ENCODE measurements around the gene ABCA5.
A peak's percentile ranks its signal among the peaks of the same experiment; 100 is the strongest.

ABCA5 gene

DNA sequence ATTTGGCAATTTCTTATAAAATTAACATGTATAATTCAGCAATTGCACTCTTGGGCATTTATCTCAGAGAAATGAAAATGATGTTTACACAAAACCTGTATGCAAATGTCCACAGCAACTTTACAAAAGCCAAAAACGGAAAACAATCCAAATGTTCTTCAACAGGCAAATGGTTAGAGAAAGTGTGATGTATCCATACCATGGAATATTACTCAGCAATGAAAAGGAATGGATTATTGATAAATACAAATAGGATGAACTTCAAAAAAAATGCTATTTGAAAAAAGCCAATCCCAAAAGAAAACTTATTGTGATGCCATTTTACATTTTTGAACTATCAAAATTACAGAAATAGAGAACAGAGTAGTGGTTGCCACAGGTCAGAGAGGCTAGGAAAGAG lies 61.1 kb downstream of the ABCA5 start:
- DNase-seq = no peak

DNA sequence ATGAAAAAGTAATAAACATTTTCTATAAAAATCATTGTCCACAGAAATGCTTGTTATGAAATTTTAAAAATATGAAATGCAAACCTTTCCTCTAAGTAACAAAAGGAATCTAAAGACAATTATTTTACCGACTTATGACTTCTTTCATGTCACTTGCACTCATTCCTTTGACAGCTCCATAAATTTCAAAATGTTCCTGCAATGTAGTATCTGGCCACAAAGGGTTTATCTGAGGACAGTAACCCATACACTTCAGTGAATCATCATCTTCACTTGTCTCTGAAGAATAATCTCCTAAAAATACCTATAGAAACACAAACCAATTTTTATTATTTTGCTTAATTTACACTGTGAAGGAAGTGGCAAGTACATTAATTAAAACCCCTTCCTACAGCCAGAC lies 72.7 kb downstream of the ABCA5 start:
- DNase-seq = no peak

DNA sequence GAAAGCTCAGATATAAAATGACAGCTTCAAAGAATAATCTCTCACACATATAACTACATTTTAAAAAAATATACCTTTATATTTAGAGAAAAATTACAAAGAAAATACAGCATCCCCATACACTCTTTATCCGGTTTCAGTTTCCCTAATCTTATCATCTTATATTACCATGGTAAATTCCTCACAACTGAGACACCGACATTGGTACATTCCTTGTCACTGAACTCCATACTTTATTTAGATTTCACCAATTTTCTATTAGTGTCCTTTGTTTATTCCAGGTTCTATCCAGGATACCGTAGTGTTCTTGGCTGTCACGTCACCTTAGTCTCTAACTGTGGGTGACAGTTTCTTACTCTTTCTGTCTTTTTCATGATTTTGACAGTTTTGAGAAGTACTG lies 76.3 kb downstream of the ABCA5 start:
- no peak for DNase-seq

DNA sequence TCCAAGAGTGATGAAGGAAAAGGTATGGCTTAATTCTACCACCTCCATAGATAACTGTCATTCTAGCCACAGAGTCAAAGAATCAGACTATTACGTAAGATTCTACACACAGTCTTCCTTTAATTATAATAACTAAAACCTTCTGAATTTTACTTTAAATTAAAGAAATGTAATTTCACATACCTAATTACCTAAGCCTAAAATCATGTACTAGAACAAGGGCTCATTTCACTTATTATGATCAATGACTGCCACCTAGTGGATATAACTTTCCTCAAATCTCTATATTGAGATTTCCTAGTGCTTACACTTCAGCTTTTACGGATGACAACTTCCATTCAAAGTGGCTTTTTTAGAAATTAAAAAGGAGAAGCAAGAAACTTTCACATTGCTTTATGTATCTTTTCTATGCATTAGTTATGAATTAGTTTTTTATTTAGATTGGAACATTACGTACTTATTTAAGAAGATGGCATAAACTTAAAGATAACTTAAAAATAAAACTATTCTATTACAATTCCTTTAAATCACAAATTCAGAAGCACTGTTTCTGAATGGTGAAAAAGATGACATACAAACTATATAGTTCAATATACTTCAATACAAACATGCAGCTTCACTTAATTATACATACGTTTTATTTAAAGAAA lies 80.1 kb downstream of the ABCA5 start:
- no peak for DNase-seq

DNA sequence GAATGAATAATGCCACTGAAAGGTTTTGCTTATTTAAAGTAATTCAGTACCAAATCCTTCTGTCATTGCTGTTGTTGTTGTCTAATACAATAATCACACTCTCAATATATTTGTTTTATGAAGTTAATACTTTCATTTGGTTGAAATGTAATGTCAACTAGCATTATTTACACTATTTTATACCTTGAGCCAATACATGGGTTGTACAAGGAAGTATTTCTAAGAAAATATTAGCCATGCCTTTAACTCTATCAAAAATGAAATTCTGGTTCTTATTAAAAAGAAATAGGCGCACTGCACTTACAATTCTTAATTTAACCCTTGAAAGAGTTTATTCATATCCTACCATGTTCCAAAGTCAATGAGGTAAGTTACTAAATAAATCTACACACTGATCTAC lies 80.7 kb downstream of the ABCA5 start:
- DNase-seq = no peak

DNA sequence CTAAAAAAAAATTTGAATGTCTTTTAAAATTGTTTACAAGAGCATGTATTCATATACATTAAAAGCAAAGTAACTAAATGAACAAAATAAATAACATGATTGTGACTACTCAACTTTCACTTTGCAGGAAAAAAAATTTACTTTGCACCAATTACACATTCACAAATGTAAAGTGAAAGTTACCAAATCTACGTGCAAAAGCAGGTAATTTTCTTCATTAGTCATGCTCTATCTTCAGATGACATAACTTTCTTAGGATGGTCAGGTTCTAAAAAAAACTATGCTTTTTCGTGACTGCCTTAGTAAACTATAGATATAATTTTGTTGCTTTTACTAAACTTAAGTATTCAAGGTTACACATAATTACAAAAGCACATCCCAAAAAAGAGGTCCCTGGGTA lies 81.3 kb downstream of the ABCA5 start:
- DNase-seq = no peak

DNA sequence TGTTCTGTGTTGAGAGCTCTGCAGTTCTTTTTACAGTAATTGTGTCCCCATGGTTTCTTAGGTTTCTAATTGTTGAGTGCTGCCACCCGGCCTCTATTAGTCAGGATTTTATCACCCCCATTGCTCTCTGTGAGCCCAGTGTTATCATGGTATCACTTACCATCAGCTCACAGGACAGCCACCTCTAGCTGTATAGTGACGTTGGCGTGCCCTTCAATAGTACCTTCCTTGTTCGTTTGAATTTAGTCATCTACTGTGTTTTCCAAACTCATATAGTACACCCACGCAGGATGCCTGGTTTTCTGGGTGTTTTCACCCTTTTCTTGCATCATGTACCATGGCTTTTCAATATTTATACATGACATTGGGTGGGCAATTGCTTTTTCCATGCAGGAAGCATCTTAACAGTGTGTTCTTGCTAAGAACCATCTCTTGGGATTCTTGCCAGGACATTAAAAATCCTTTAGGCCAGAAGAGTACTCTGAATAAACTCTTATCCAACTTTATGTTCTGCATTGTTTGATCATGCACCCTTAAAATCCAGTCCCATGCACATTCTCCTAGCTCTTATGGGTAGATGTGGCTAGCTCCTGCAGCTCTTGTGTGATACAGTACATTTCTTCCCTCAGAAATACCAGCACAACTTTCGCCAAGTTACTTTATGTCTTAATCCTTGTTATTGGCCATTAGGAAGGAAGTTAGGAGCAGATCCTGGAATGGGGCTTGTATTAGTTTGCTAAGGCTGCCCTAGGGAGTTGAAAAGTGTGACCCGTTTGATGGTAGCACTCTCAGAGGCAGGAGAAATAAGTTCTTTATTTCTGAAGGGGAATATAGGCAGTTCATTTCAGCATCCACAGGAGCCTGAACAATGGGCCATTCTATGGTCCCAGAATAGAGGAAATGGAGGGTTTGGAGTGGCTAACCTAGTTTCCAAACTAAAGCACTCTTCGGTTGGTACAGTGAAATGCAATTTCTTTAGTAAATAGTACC lies 87.0 kb downstream of the ABCA5 start:
- no peak for DNase-seq

DNA sequence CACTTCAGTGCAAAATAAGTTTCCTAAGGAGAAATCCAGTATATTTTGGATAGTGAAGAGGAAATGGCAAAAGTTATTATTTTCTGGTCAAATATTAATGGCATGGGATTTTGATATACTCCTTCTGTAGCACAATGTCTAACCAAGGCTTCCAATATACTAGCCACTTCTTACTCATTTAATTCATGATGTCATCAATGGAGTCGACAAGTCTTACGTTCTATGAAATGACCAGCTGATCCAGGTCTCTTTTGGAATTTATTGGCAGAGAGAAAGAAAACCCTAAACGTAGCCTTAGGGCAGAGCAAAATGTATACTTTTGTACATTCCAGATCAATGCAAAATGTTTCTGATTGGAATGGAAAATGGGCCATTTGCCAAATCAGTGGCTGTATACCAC lies 90.0 kb downstream of the ABCA5 start:
- DNase-seq = no peak

DNA sequence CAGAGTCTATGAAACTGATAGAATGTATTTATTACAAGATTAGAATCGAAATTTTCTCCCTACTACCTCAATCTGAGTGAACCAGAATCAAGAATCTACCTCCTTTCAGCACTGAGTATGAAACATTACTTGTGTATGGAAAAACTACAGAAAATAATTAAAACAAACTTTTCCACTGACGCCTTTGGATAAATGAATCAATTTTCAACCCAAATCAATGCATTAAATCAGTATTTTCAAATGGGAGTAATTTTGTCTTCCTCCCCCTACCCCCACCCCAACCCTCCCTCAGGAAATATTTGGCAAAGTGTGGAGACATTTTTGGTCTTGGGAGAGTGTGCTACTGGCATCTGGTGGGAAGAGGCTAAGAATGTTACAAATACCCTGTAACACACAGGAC lies 90.5 kb downstream of the ABCA5 start:
- DNase-seq = no peak

DNA sequence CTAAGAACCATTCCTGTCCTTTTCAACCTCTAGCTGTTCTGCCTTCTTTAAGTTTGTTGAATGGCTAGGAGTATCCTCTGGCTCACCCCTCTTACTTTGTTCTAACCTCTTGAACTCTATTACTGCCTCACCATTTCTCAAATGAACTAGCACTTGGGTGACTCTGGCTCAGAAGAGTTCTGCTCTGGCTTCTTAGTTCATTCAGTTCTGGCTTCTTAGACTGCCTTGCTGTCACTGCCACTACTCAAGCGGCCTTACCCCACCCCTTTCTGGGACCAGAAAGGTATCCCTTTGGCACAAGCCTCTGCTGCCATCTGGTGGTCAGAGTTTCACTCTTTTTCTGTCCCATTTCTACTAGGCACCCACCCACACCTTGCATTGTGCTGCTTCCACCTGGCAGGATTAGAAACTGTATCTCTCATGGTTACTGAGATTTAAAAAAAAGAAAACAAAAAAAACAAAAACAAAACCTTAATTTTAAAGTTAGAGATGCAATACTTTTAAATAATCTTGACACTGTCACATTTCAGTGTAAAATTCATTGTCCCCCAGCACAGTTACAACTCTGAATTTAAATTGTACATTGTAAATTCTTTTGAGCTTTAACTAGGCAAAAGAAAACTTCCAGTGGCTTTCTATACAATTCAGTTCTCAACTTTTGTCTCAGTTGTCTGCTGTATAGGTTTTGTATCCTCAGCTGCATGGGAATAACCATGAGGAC lies 91.4 kb downstream of the ABCA5 start:
- peak; percentile 61 to 63 for DNase-seq

DNA sequence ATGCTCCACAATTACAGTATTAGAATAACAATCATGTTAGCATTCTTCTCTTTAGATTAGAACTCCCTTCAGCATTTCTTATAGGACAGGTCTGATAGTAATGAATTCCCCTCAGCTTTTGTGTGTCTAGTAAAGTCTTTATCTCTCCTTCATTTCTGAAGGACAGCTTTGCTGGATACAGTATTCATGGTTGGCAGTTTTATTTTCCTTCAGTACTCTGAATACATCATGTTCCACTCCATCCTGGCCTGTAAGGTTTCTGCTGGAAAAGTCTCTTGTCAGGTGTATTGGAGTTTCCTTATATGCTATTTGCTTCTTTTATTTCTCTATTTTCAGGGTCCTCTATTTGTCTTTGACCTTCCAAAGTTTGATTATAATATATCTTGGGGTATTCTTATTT lies 94.3 kb downstream of the ABCA5 start:
- no peak for DNase-seq

DNA sequence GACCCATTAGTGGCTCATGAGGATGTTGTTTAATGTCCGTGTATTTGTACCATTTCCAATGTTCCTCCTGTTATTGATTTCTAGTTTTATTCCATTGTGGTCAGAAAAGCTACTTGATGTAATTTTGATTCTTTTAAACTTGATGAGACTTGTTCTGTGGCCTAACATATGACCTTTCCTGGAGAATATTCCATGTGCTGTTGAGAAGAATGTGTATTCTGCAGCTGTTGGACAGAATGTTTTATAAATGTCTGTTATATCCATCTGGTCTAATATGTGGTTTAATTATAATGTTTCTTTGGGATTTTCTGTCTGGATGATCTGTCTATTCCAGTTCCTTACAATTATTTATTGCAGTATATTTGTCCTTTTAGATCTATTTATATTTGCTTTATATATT lies 95.4 kb downstream of the ABCA5 start:
- DNase-seq = no peak

DNA sequence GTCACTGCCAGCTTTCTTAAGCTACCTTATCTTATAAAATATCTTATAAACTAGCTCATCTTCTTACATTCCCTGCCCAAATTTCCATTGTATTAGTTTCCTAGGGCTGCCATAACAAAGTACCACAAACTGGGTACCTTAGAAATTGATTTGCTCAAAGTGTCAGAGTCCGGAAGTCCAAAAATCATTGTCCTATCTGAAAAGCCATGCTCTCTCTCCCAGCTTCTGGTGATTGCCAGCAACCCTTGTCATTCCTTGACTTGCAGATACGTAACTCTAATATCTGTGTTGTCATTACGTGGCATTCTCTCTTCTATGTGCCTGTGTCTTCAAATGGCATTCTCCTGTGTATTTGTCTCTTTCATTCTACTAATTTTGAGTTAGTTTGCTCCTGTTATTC lies 96.0 kb downstream of the ABCA5 start:
- DNase-seq = no peak

DNA sequence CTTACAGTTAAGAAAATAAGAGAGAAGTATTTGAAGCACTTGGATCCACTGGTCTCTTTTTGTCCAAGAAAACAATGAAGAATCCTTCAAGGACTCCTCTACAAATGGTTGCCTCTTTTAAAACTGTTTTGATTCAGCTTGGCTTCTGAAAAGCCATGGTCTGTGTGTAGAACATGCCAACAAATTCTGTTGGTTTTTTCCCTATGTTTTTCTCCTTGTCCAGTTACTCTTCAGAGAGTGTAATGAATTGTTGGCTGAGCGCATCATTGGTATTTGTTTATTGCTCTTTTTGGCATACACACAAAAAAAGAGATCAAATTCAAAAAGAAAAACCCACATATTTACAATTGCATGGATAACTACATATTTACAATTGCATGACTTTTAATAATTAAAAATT lies 98.4 kb downstream of the ABCA5 start, which contains the start of gene ABCA10:
ABCA10 (minus strand) TSS at position 249 of the 400 bp plus-strand sequence. CDS start 3,466 bp downstream, outside the sequence.
- DNase-seq = no peak

DNA sequence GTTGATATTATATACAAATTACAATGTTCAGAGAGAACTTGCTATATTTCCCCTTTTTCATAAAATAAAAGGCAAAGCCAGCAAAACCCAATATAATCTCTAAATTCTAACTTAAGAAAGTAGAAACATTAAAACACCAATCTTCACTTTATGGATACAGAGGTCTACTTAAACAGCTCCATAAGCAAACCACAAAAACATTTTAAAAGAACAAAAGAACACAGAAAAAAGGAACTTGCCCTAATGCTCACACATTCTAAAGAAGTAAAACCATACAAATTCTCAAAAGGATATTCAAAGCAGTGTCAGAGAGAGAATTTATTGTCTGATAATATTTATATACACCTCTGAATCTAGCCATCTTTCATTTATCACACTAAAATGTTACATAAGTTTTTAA lies 98.9 kb downstream of the ABCA5 start:
- no peak for DNase-seq

DNA sequence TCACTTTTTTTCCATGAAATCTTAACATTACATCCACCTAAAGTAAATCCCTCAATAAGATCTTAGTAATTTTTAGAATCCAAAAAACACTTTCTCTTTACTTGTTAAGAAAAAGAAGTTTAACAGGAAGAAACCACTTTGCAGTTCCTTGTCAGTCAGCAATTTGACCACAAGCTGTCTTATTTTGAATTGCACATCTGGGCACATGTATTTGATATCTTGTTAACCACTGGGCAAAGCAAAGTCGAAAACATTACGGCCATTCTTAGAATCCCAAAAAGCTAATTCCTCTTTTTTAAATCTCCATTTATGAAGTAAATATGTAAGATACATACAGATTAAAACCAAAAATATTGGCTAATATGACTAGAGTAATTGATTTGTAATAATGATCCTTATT lies 99.4 kb downstream of the ABCA5 start:
- no peak for DNase-seq

DNA sequence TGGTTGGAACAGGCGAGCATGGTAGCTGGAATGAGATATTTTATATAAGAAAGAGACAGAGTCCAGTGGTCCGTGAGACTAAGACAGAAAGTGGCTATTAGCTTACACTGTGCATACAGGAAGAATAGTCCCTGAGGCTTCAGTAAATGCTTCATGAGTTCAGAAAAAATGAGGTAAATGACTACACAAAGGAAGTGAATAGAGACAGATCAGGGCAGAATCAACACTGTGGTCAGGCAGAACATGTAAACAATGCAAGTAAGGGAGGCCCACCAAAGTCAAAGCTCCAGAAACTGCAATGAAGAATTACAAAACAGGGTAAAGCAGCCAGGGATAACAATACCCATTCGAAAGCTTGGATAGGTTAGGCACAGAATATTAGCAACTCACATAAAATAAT lies 103.1 kb downstream of the ABCA5 start:
- no peak for DNase-seq

DNA sequence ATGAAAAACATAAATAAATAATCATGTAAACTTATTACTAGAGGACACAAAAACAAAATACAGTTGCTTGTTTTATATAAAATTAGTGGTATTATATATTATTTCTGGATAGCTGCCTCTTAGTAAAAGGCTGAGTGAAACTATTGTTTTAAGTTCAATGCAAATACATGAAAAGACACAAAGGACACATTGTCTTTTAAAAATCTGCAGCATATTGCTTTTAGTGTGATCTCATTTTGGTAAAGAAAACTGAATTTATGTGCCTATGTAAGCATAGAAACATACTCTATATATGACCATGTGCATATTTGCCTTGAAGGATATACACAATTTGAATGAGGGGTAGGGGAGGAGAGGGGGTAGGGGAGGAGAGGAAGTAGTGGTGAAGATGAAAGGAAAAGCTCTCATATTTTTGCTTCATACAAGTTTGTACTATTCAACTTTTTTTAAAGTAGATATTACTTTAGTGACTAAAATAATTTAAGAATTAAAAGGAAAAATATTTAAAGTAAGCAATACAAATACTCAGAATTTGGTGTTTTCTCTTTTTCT lies 104.2 kb downstream of the ABCA5 start:
- no peak for DNase-seq

DNA sequence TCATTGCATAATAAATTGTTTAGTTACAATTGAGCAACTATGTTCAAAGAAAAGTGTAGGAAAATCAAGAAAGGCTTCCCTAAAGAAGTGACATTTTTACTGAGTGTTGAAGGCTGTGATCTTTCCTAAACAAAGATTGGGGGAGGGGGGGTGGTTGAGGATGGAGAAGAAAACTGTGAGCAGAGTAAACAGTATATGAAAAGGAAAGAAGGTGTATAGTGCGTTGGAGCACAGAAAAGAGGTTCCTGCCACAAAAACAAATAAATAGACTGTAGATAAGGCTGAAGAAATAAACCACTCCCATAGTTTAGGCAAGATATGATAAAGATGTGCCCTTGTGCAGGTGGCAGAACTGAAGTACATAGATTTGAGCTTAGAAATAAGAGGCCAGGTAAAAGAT lies 106.8 kb downstream of the ABCA5 start:
- DNase-seq = no peak

DNA sequence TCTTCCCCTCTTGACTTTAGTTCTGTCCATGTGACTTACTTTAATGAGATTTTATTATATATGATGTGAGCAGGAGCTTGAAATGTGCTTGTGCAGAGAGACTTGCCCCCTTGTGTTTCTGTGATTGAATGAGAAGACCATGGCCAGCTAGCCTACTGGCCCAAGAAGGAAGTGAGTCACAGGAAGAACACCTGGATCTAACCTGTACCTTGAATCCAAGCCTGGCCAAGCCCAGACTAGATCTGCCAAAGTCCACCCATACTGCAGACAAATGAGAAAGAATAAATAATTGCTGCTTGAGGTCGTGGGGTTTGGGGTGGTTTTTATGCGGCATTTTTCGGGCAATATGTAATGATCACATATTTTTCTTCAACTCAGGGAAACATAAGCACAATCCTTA lies 107.9 kb downstream of the ABCA5 start:
- DNase-seq = no peak

DNA sequence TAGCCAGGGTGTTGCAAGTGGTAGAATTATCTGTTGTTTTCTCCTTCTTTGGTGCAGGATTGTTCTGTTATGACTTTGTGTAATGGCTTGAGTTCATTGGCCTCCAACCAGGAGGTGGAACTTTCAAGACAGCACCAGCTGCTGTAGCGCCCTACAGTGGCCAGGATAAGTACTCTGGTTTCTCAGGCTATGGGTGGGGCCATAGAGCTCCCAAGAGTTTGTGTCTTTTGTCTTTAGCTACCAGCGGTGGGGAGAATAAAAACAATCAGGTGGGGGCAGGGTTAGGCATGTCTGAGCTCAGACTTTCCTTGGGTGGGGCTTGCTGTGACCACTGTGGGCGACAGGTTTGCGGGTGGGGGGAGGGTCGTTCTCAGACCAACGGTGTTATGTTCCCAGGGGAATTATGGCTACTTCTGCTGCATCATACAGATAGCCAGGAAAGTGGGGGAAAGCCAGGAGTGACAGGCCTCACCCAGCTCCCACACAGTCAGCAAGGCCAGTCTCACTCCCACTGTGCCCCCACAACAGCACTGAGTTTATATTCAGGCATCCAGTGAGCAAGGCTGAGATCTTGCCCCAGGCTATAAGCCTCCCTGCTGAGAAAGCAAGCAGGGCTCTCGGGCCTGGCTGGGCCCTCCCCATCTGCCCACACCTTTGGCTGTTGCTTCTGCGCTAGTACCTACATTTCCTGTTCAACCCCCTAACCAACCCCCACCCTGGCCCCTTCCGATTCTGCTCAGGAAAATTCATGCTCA lies 113.7 kb downstream of the ABCA5 start:
- no peak for DNase-seq

DNA sequence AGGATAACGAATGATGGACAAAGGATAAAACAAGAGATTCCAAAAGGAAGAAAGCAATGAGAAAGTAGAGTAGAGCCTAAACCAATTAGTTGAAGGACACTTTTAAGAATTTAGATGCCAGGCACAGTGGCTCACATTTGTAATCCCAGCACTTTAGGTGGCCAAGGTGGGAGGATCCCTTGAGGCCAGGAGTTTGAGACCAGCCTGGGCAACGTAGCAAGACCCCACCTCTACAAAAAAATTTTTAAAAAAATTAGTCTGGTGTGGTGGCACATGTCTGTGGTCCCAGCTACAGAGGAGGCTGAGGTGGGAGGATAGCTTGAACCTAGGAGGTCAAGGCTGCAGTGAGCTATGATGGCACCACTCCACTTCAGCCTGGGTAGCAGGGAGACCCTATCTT lies 118.3 kb downstream of the ABCA5 start:
- no peak for DNase-seq

DNA sequence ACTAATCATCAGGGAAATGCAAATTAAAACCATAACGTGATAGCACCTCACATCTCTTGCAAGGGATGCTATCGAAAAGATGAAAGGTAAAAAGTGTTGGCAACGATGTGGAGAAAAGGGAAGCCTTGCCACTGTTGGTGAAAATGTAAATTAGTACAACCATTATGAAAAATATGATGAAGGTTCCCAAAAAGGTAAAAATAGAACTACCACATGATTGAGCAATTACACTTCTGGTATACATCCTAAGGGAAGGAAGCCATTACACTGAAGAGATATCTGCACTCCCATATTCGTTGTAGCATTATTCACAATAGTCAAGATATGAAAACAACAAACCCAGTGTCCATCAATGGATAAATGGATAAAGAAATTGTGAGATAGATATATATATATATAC lies 119.8 kb downstream of the ABCA5 start:
- DNase-seq = no peak

Measured in stimulated activated CD4-positive, alpha-beta T cell treated with anti-CD3 and anti-CD28 coated beads, Interleukin-2, amount 100 ng/mL, for 48 hours (primary cell).